ENCODE results near the gene RBPJL. TPM values are rescaled to one million over a fixed set of nuclear protein-coding genes. Genes with fewer than 3 reads are reported as not detected.

RBPJL gene
- total RNA-seq, 1 donor from 2014 or later: not detected

DNA sequence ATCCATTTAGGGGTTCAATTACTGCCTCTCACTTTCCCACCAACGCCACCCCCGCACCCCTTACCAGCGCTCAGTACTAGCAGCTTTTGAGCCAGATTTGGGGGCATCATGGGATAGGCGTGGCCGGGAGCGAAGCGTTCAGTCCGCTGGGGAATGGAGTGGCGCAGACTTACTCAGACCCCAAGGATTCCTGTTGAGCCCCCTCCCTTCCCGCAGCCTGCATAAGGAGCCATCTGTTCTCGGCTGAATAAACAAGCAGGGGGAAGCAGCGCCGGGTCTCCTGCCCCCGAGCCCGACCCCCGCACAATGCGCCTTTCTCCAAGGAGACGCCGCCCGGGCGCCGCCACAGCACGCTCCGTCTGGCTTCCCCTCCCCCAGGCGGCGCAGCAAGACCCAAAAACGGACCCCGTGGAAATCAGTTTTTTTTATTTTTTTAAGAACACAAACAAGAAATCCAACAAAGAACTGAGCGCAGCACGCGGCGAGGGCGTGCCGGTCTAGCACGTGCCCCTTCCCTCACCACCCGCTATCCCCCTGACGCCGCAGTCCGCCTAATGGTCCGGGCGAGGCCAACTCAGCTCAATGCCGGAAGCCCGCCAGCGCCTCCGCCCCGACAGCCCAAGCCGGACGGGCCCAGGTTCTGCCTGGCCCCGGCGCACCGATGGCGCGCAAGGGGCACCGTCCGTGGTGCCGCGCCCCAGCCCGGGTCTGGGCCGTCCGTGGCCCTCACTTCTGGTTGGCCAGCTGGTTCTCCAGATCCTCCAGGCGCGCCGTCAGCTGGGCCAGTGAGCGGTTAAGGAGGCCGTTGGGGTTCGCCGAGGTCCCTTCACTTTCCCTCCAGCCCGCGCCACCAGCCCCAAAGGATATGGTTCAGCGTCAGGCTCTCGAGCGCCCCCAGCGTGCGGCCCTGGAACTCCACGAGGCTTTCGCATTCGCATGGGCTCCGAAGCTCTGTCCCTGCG is 13.3 kb upstream of the RBPJL start:
- H3K4me1 ChIP-seq: peaks cover 25% of the 10 kb centered on the region
- intact Hi-C loops (cut with DNase I): no loop called here
- peaks cover 13% of the 10 kb centered on the region for H3K27me3 ChIP-seq (ENCODE audit: low read depth)
- ATAC-seq: peak; percentile 93 to 94
- peak overlapping the region; percentile 78 for H3K27ac ChIP-seq
- DNase-seq: peak; percentile 93
- H3K4me3 ChIP-seq: peak overlapping the region; percentile 68
- TF ChIP-seq, protein P1, sequence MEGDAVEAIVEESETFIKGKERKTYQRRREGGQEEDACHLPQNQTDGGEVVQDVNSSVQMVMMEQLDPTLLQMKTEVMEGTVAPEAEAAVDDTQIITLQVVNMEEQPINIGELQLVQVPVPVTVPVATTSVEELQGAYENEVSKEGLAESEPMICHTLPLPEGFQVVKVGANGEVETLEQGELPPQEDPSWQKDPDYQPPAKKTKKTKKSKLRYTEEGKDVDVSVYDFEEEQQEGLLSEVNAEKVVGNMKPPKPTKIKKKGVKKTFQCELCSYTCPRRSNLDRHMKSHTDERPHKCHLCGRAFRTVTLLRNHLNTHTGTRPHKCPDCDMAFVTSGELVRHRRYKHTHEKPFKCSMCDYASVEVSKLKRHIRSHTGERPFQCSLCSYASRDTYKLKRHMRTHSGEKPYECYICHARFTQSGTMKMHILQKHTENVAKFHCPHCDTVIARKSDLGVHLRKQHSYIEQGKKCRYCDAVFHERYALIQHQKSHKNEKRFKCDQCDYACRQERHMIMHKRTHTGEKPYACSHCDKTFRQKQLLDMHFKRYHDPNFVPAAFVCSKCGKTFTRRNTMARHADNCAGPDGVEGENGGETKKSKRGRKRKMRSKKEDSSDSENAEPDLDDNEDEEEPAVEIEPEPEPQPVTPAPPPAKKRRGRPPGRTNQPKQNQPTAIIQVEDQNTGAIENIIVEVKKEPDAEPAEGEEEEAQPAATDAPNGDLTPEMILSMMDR (IDR thresholded peaks at IDR 0.05): peak; percentile 98
- no peaks in the 10 kb centered on the region for H3K9me3 ChIP-seq
- H3K36me3 ChIP-seq: no peaks in the 10 kb centered on the region

DNA sequence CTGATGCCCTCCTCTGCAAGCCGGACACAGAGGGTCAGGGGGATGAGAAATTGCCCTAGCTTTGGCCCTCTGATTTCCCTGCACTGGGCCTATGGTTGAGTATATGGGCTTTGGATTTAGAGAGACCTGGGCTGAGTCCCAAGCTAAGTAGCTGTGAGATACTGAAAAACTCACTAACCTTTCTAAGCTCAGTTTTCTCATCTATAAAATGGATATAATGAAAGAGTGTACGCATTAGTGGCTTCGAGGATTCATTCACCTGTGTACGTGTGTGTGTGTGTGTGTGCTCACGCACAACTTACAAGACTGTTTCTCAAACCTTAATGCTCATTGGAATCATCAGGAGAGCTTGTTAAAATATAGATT is 12.7 kb upstream of the RBPJL start:
- Histone ChIP-seq H3K27me3 (ENCODE audit: low read depth) (peaks cover 13% of the 10 kb centered on the region), H3K4me3 (peak overlapping the region; percentile 68), H3K27ac (peak overlapping the region; percentile 78), H3K36me3 (no peaks in the 10 kb centered on the region), H3K9me3 (no peaks in the 10 kb centered on the region), H3K4me1 (peaks cover 25% of the 10 kb centered on the region)
- no peak for ATAC-seq
- intact Hi-C loops (cut with DNase I): no loop called here
- no peak for DNase-seq
- TF ChIP-seq, protein P1 (IDR thresholded peaks at IDR 0.05): peak; percentile 7

DNA sequence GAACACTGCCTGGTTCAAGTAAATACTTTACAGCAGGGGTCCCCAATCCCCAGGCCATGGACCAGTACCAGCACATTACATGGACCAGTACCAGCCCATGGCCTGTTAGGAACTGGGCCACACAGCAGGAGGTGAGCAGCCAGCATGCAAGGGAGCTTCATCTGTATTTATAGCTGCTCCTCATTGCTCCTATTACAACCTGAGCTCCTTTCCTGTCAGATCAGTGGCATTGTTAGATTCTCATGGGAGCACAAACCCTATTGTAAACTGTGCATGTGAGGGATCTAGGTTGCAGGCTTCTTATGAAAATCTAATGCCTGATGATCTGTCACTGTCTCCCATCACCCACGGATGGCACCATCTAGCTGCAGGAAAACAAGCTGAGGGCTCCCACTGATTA is 12.0 kb upstream of the RBPJL start:
- intact Hi-C loops (cut with DNase I): no loop called here
- no peaks in the 10 kb centered on the region for H3K36me3 ChIP-seq
- H3K4me1 ChIP-seq: peaks cover 25% of the 10 kb centered on the region
- no peak overlapping the region for H3K27ac ChIP-seq
- H3K27me3 ChIP-seq (ENCODE audit: low read depth): peaks cover 13% of the 10 kb centered on the region
- no peak for ATAC-seq
- no peaks in the 10 kb centered on the region for H3K9me3 ChIP-seq
- H3K4me3 ChIP-seq: no peak overlapping the region
- DNase-seq: no peak
- TF ChIP-seq, protein P1 (IDR thresholded peaks at IDR 0.05): no peak

DNA sequence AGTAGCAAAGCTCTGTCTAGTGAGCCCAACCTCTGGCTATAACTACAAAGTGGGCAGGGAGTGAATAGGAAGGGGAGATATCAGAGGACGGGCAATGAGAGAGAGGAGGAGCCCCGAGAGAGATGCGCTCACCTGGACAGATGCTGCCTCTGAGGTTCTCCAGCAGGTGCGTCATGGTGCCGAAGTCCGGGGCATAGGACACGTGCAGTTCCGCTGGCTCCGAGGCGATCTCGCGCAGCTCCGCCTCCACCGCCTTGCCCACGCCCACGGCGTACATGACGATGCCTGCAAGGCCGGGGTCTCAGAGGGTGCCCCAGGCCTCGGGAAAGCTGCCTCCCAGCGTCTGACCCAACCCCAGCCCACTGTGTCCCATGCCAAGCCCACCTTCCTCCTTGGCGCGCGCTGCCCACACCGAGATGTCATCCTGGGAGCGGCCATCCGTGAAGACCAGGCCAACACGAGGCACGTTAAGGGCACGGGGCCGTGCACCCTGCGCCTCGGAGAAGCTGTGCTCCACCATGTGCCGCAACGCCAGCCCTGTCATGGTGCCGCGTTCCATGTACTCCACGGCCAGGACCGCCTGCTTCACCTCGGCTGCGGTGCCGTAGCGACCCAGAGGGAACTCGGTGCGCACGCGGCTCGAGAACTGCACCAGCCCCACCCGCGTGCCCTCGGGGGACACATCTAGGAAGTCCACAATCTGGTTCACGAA is 8.7 kb upstream of the RBPJL start:
- no peak for DNase-seq
- Histone ChIP-seq H3K4me1 (peaks cover 14% of the 10 kb centered on the region), H3K27me3 (ENCODE audit: low read depth) (peaks cover 13% of the 10 kb centered on the region), H3K27ac (no peak overlapping the region), H3K9me3 (no peaks in the 10 kb centered on the region), H3K4me3 (no peak overlapping the region), H3K36me3 (no peaks in the 10 kb centered on the region)
- intact Hi-C loops (cut with DNase I): no loop called here
- ATAC-seq: no peak
- TF ChIP-seq, protein P1 (IDR thresholded peaks at IDR 0.05): no peak

DNA sequence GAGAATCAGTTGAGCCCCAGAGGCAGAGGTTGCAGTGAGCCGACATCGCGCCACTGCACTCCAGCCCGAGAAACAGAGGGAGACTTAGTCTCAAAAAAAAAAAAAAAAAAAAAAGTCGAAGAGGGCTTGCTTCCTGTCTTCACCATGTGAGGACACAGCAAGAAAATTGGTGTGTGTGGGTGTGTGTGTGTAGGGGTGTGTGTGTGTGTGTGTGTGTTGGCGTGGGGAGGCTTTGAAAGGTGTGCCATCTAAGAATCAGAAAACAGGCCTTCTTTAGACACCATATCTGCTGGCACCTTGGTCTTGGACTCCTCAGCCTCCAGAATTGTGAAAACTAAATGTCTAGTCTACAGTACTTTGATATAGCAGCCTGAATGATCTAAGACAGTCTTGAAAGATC is 6.9 kb upstream of the RBPJL start:
- Histone ChIP-seq H3K36me3 (no peaks in the 10 kb centered on the region), H3K4me1 (no peaks in the 10 kb centered on the region), H3K9me3 (no peaks in the 10 kb centered on the region), H3K27me3 (ENCODE audit: low read depth) (peaks cover 18% of the 10 kb centered on the region), H3K4me3 (no peak overlapping the region), H3K27ac (no peak overlapping the region)
- TF ChIP-seq, protein P1 (IDR thresholded peaks at IDR 0.05): no peak
- DNase-seq (no peak), ATAC-seq (no peak)
- intact Hi-C loops (cut with DNase I): no loop called here
